Measurements from ENCODE around the gene TPCN1.

DNA sequence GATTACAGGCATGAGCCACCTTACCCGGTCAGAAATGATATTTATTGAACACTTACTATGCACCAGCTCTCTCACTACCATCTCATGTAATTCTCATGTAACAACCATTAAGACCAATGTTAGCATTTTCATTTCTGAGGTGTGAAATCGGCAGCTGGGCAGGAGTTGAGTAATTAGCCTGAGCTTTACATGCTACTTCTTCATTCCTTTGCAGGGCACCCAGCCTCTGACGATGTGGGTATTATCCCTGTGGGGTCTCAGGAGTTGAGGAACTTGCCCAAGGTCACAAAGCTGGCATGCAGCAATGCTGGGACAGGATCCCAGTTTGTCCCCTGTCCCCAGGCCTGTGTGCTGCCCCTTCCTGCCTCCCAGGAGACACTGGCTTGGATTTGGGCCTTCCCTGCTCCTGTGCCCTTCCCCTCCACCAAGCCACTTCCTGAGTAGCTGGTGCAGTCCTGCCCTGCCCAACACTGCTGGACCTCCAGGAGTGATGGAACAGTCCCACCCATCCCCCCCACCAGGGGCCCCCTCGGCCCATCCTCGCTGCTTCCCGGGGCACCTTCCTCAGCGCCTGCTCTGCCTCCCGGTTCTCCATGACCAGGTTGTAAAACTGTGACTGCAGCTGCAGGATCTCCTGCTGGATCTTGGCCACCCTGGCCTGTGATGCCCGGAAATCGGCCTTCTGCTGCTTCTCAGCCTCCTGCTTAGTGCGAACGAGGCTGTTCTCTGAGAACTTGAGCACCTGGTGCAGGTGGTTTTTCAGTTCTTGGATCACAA lies 21.1 kb upstream of the TPCN1 start:
- TF ChIP-seq, protein P1, sequence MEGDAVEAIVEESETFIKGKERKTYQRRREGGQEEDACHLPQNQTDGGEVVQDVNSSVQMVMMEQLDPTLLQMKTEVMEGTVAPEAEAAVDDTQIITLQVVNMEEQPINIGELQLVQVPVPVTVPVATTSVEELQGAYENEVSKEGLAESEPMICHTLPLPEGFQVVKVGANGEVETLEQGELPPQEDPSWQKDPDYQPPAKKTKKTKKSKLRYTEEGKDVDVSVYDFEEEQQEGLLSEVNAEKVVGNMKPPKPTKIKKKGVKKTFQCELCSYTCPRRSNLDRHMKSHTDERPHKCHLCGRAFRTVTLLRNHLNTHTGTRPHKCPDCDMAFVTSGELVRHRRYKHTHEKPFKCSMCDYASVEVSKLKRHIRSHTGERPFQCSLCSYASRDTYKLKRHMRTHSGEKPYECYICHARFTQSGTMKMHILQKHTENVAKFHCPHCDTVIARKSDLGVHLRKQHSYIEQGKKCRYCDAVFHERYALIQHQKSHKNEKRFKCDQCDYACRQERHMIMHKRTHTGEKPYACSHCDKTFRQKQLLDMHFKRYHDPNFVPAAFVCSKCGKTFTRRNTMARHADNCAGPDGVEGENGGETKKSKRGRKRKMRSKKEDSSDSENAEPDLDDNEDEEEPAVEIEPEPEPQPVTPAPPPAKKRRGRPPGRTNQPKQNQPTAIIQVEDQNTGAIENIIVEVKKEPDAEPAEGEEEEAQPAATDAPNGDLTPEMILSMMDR (conservative IDR thresholded peaks at IDR 0.05; ENCODE audit: low read depth, low read length): no peak
- no peak for TF ChIP-seq EZH2 (IDR thresholded peaks at IDR 0.05; ENCODE audit: low read length, unreplicated experiment)

Data from PC-3 (cell line).